Testis (tissue), 3 donors: ENCODE measurements around the gene ITPK1. TPM values are rescaled to one million over a fixed set of nuclear protein-coding genes. Genes with fewer than 3 reads are reported as not detected.

Source experiments
- DNase-seq: peaks from one replicate; pipeline ENCODE4 v3.0.0-alpha.2; 2019
- H3K27ac ChIP-seq, 2 donors: fragments of 200-600 bp; sonication (generic); one replicate each; pipeline ENCODE4 v1.5.1; 2019
- H3K27me3 ChIP-seq: fragments of 200-600 bp; sonication (generic); one replicate; pipeline ENCODE4 v1.5.1; 2019
- H3K36me3 ChIP-seq: fragments of 200-600 bp; sonication (generic); one replicate; pipeline ENCODE4 v1.5.1; 2017; ENCODE audit warnings: low read depth; ENCODE audit errors: missing control alignments
- H3K4me1 ChIP-seq: fragments of 200-600 bp; sonication (generic); one replicate; pipeline ENCODE4 v1.5.1; 2019
- H3K4me3 ChIP-seq, 2 donors: fragments of 200-600 bp; sonication (generic); one replicate each; pipeline ENCODE4 v1.5.1; 2017 to 2019
- H3K9me3 ChIP-seq: fragments of 200-600 bp; sonication (generic); one replicate; pipeline ENCODE4 v1.5.1; 2017
- CTCF ChIP-seq, 3 experiments: fragments of 450-650 bp in 2 of 3; fragments of 200-600 bp in 1 of 3; sonication (generic) in 1 of 3; IDR thresholded peaks; one replicate each; pipeline ENCODE4 v1.5.1; 2016 to 2019; ENCODE audit warnings: antibody characterized with exemption in 3 of 3, mild to moderate bottlenecking in 2 of 3, moderate library complexity in 1 of 3
- POLR2A ChIP-seq: fragments of 450-650 bp; IDR thresholded peaks from one replicate; pipeline ENCODE4 v1.6.1; 2017; ENCODE audit warnings: antibody characterized with exemption, mild to moderate bottlenecking, moderate library complexity
- WGBS, 2 donors: methylation state at CpG; one replicate each; pipeline ENCODE4 v1.1.5; 2018; 5-methylcytosine and 5-hydroxymethylcytosine counted together
- intact Hi-C: fragments of 100-400 bp; cut with DNase I; formaldehyde crosslinking; loops from one replicate; pipeline ENCODE4 v1.15.1; 2023; ENCODE audit warnings: low total_unique reads
- polyA plus RNA-seq: library from polyadenylated mRNA; stranded (reverse); fragments of 350-450 nt; fragmentation: Illumina TruSeq; extraction: RNeasy Lipid Tissue Mini Kit (QIAGEN cat#74804); gene quantifications from one replicate; pipeline ENCODE4 v1.2.3, GENCODE V29; 2014; ENCODE audit warnings: low read depth, low replicate concordance; ENCODE audit not compliant: insufficient read depth
- total RNA-seq, 2 donors: library from RNA; depleted of rRNA; stranded (reverse); fragments of >200 nt; gene quantifications; one replicate each; pipeline ENCODE4 v1.2.3, GENCODE V29; 2016

The ITPK1 gene
- total and polyA plus RNA-seq, 3 donors from 2014 or later = 78.3 to 92.5 (median 90.6) TPM

- H3K27ac ChIP-seq = no peak overlapping the region
These were observed 153.0 kb downstream of the ITPK1 start for GRCh38 chr14:92962831-92963095.

GRCh38 chr14:92962031-92962830, 153.5 kb downstream of the ITPK1 start:
- no peaks in the 10 kb centered on the region for H3K9me3 ChIP-seq
- no peak overlapping the region for H3K4me3 ChIP-seq
- no peaks in the 10 kb centered on the region for H3K27me3 ChIP-seq
- TF ChIP-seq POLR2A (no peak), CTCF (IDR thresholded peaks at IDR 0.05) (no peak)
- no peak for DNase-seq
- 91 to 95% methylated on average over 13 to 20 of the region's 20 CpGs for WGBS, 2 donors
- no peaks in the 10 kb centered on the region for H3K36me3 ChIP-seq
- intact Hi-C loops = no loop called here
- peaks cover 15% of the 10 kb centered on the region for H3K4me1 ChIP-seq
- H3K27ac ChIP-seq = no peak overlapping the region

More at GRCh38 chr14:92962831-92963095, 153.0 kb downstream of the ITPK1 start:
- no peak for DNase-seq
- no peaks in the 10 kb centered on the region for H3K9me3 ChIP-seq
- peaks cover 15% of the 10 kb centered on the region for H3K4me1 ChIP-seq
- H3K36me3 ChIP-seq = no peaks in the 10 kb centered on the region
- no peak overlapping the region for H3K4me3 ChIP-seq
- TF ChIP-seq POLR2A = no peak
- no peak for TF ChIP-seq CTCF (IDR thresholded peaks at IDR 0.05)
- 92 to 95% methylated on average over 9 to 11 of the region's 11 CpGs for WGBS, 2 donors
- intact Hi-C loops = no loop called here
- no peaks in the 10 kb centered on the region for H3K27me3 ChIP-seq

- intact Hi-C loops = no loop called here
- H3K36me3 ChIP-seq = no peaks in the 10 kb centered on the region
- no peak for DNase-seq
These were observed 154.2 kb downstream of the ITPK1 start for GRCh38 chr14:92961567-92961855.

GRCh38 chr14:92960706-92961566, 154.8 kb downstream of the ITPK1 start:
- 89 to 91% methylated on average over 12 to 18 of the region's 18 CpGs for whole genome bisulfite sequencing, 2 donors
- no peak for TF ChIP-seq POLR2A
- no peak for TF ChIP-seq CTCF (IDR thresholded peaks at IDR 0.05)
- Histone ChIP-seq H3K36me3 (no peaks in the 10 kb centered on the region), H3K4me3 (no peak overlapping the region), H3K27ac (no peak overlapping the region), H3K27me3 (no peaks in the 10 kb centered on the region), H3K4me1 (peaks cover 15% of the 10 kb centered on the region), H3K9me3 (no peaks in the 10 kb centered on the region)
- intact Hi-C loops = no loop called here
- DNase-seq = no peak

More at GRCh38 chr14:92961567-92961855, 154.2 kb downstream of the ITPK1 start:
- Histone ChIP-seq H3K27me3 (no peaks in the 10 kb centered on the region), H3K9me3 (no peaks in the 10 kb centered on the region), H3K4me1 (peaks cover 15% of the 10 kb centered on the region), H3K4me3 (no peak overlapping the region), H3K27ac (no peak overlapping the region)
- WGBS, 2 donors = 86 to 95% methylated on average over 4 to 7 of the region's 7 CpGs
- TF ChIP-seq POLR2A = no peak
- no peak for TF ChIP-seq CTCF (IDR thresholded peaks at IDR 0.05)
